Astrocyte of the spinal cord (primary cell): ENCODE data around the gene CSDE1.
"Not testable (repeated sequence)": the region's sequence is repeated elsewhere in the genome, so short reads cannot be mapped to it uniquely, and the experiment has no call there.

Experiments
- DNase-seq: peaks from one replicate; pipeline ENCODE4 v3.0.0; 2011; ENCODE audit warnings: low read depth, low spot score
- H3K4me3 ChIP-seq: 2 replicates; pipeline ENCODE4 v1.5.1; 2011; ENCODE audit warnings: low read depth, mild to moderate bottlenecking, low read length, moderate library complexity
- CTCF ChIP-seq: IDR thresholded peaks from 2 replicates; pipeline ENCODE4 v1.5.1; 2012; ENCODE audit warnings: low read depth, mild to moderate bottlenecking, low read length, inconsistent platforms
- in situ Hi-C: cut with HindIII; loops from 2 replicates; pipeline ENCODE4 v1.10.0; 2017; ENCODE audit warnings: low sequenced_read_pairs

The CSDE1 gene

GRCh38 chr1:114756949-114757454 is 782 bp downstream of the CSDE1 start:
- no peak for TF ChIP-seq CTCF
- in situ Hi-C loops, result no loop called here
- peak overlapping the region; percentile 88 for H3K4me3 ChIP-seq
- DNase-seq, result peak; percentile 29

- DNase-seq, result no peak
- no peak for TF ChIP-seq CTCF
- in situ Hi-C loops, result no loop called here
- H3K4me3 ChIP-seq, result peak overlapping the region; percentile 88
These were observed 1.5 kb downstream of the CSDE1 start for GRCh38 chr1:114756009-114756892.

- TF ChIP-seq CTCF, result no peak
- H3K4me3 ChIP-seq, result peak overlapping the region; percentile 88
- no peak for DNase-seq
- in situ Hi-C loops, result no loop called here
These were observed 2.5 kb downstream of the CSDE1 start for GRCh38 chr1:114755006-114755931.

- in situ Hi-C loops, H3K4me3 ChIP-seq, DNase-seq: not testable (repeated sequence)
These were observed 4.1 kb downstream of the CSDE1 start for GRCh38 chr1:114753702-114754101.

- DNase-seq, result no peak
- H3K4me3 ChIP-seq, result no peak overlapping the region
- in situ Hi-C loops, result no loop called here
- TF ChIP-seq CTCF, result no peak
These were observed 4.6 kb downstream of the CSDE1 start for GRCh38 chr1:114753143-114753542.

- no peak for DNase-seq
- in situ Hi-C loops, result no loop called here
These were observed 7.0 kb downstream of the CSDE1 start for GRCh38 chr1:114750780-114751179.

More at GRCh38 chr1:114750780-114751179, 7.0 kb downstream of the CSDE1 start:
- TF ChIP-seq CTCF, result no peak
- no peak overlapping the region for H3K4me3 ChIP-seq
